Mesenchymal stem cell (in vitro differentiated cells and primary cell): ENCODE results near the gene PLXNA1.

ENCODE experiments used
- DNase-seq: peaks from one replicate; pipeline ENCODE4 v3.0.0-alpha.2; 2013
- H2AFZ ChIP-seq: one replicate; pipeline ENCODE4 v1.6.1; 2013; ENCODE audit warnings: low read depth, mild to moderate bottlenecking, control low read depth, inconsistent platforms, low read length, moderate library complexity
- H2AK5ac ChIP-seq: 2 replicates; pipeline ENCODE4 v1.6.1; 2013; ENCODE audit warnings: low read length, moderate library complexity, mild to moderate bottlenecking, inconsistent platforms; ENCODE audit not compliant: severe bottlenecking
- H2BK120ac ChIP-seq: one replicate; pipeline ENCODE4 v1.6.1; 2013; ENCODE audit warnings: low read depth, mild to moderate bottlenecking, inconsistent platforms, low read length, moderate library complexity
- H2BK12ac ChIP-seq, 2 experiments: one replicate each; pipeline ENCODE4 v1.6.1; 2013; ENCODE audit warnings: inconsistent platforms in 2 of 2, low read length in 2 of 2, mild to moderate bottlenecking in 2 of 2, moderate library complexity in 2 of 2, control low read depth in 1 of 2
- H2BK15ac ChIP-seq: one replicate; pipeline ENCODE4 v1.6.1; 2013; ENCODE audit warnings: mild to moderate bottlenecking, low read depth, inconsistent platforms; ENCODE audit not compliant: poor library complexity, severe bottlenecking
- H2BK5ac ChIP-seq: 2 replicates; pipeline ENCODE4 v1.6.1; 2013; ENCODE audit warnings: low read depth, mild to moderate bottlenecking, low read length, control low read depth, inconsistent platforms; ENCODE audit not compliant: poor library complexity, severe bottlenecking
- H3K14ac ChIP-seq, 2 experiments: one replicate each; pipeline ENCODE4 v1.6.1; 2013; ENCODE audit warnings: inconsistent platforms in 2 of 2, low read length in 2 of 2, control low read depth in 1 of 2, mild to moderate bottlenecking in 1 of 2, moderate library complexity in 1 of 2
- H3K18ac ChIP-seq, 2 experiments: one replicate each; pipeline ENCODE4 v1.6.1; 2013; ENCODE audit warnings: inconsistent platforms in 2 of 2, low read length in 2 of 2, control low read depth in 1 of 2, low read depth in 1 of 2, mild to moderate bottlenecking in 1 of 2
- H3K23ac ChIP-seq, 2 experiments: one replicate each; pipeline ENCODE4 v1.6.1; 2013; ENCODE audit warnings: inconsistent platforms in 2 of 2, low read length in 2 of 2, mild to moderate bottlenecking in 2 of 2, moderate library complexity in 2 of 2, control low read depth in 1 of 2
- H3K27ac ChIP-seq: 2 replicates; pipeline ENCODE4 v1.5.1; 2013; ENCODE audit warnings: mild to moderate bottlenecking, moderate library complexity, low read length, control low read depth, inconsistent platforms; ENCODE audit not compliant: poor library complexity, severe bottlenecking
- H3K27me3 ChIP-seq, 2 experiments: 2 replicates each; pipeline versions ENCODE4 v1.6.1 to v1.7.0; 2013; ENCODE audit warnings: low read length in 2 of 2, mild to moderate bottlenecking in 2 of 2, moderate library complexity in 2 of 2, control low read depth in 1 of 2, inconsistent platforms in 1 of 2; ENCODE audit not compliant: control insufficient read depth in 1 of 2, insufficient read depth in 1 of 2
- H3K36me3 ChIP-seq, 2 experiments: 2 replicates each; pipeline versions ENCODE4 v1.6.1 to v1.7.0; 2013; ENCODE audit warnings: low read length in 2 of 2, control low read depth in 1 of 2, inconsistent platforms in 1 of 2, low read depth in 1 of 2, mild to moderate bottlenecking in 1 of 2; ENCODE audit not compliant: insufficient read depth in 2 of 2, control insufficient read depth in 1 of 2
- H3K4ac ChIP-seq, 2 experiments: one replicate each; pipeline ENCODE4 v1.6.1; 2013; ENCODE audit warnings: inconsistent platforms in 2 of 2, low read length in 2 of 2, mild to moderate bottlenecking in 2 of 2, moderate library complexity in 2 of 2, control low read depth in 1 of 2, low read depth in 1 of 2
- H3K4me1 ChIP-seq: 2 replicates; pipeline ENCODE4 v1.6.1; 2013; ENCODE audit warnings: low read depth, low read length, control low read depth; ENCODE audit not compliant: control insufficient read depth, insufficient read depth
- H3K4me2 ChIP-seq: 2 replicates; pipeline ENCODE4 v1.6.1; 2013; ENCODE audit warnings: low read length, mild to moderate bottlenecking, inconsistent platforms; ENCODE audit not compliant: poor library complexity, severe bottlenecking
- H3K4me3 ChIP-seq, 2 experiments: 2 replicates each; pipeline versions ENCODE4 v1.5.1 to v1.7.0; 2013; ENCODE audit warnings: low read length in 2 of 2, mild to moderate bottlenecking in 2 of 2, control low read depth in 1 of 2, low read depth in 1 of 2; ENCODE audit not compliant: insufficient read depth in 1 of 2
- H3K79me1 ChIP-seq: replicated peaks from 2 replicates; pipeline ENCODE4 v1.6.1; 2013; ENCODE audit warnings: mild to moderate bottlenecking, control low read depth, low read length, inconsistent platforms; ENCODE audit not compliant: poor library complexity, severe bottlenecking
- H3K9ac ChIP-seq: 2 replicates; pipeline ENCODE4 v1.7.0; 2013; ENCODE audit warnings: mild to moderate bottlenecking, low read length, moderate library complexity
- H3K9me3 ChIP-seq: 2 replicates; pipeline ENCODE4 v1.7.0; 2013; ENCODE audit warnings: mild to moderate bottlenecking, low read length; ENCODE audit not compliant: control insufficient read depth
- H4K8ac ChIP-seq: one replicate; pipeline ENCODE4 v1.6.1; 2013; ENCODE audit warnings: inconsistent platforms, mild to moderate bottlenecking, low read length, moderate library complexity
- H4K91ac ChIP-seq: one replicate; pipeline ENCODE4 v1.6.1; 2013; ENCODE audit warnings: mild to moderate bottlenecking, low read length, inconsistent platforms
- WGBS: methylation state at CpG from one replicate; pipeline ENCODE4 v1.1.7; 2013; ENCODE audit warnings: mixed read lengths; 5-methylcytosine and 5-hydroxymethylcytosine counted together

The PLXNA1 gene

DNA sequence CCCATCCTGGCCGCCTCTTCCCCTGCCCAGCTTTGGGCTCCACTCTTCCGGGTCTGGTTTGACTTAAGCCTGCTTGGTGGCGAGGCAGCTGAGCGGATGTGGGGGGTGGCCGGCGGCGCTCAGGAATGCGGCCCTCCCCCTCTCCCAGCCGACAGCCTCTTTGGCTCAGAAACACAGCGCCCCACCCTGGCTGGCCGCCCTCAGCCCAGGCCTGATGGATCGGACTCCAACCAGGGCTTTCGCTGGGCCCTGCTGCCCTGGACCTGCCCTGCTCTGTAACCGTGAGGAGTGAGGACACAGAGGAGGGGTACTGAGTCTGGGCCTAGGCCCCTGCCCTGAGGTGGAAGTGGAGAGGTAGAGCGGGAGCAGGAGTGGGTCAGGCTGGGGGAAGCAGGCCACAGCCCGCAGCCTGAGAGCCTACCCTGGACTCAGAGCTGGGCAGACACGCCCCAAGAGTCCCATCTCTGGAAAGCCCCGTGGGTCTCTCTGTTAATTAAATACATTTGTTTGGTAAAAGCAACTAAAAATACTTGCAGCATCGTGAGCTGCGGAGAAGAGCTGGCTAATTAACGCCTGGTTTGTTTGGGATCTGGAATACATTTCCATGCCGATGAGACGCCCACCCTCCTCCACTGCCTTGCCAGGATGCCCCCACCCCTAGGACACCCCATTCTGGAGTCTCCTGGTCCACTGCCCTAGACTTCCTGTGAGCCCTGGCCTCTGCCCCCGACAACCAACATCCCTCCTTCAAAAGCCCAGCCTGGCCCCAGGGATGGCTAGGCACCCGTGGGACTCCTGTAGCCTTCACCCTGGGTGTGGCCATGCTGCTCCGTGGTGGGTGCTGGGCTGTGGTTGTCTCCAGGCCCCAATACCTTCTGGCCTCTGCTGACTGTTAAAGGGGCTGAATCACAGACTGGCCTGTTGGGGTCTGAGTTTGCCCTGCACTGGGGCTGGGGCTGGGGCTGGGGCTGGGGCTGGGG is 19.6 kb downstream of the PLXNA1 start:
- Histone ChIP-seq H4K8ac (peak overlapping the region; percentile 99), H4K91ac (peak overlapping the region; percentile 99), H2AFZ (no peak overlapping the region), H3K4ac (peak overlapping the region; percentile 97), H2AK5ac (peak overlapping the region; percentile 6), H3K23ac (peak overlapping the region in 1 of 2 experiments; percentile 63), H3K4me3 (peak overlapping the region in 1 of 2 experiments; percentile 50), H2BK5ac (peak overlapping the region; percentile 54), H3K27ac (peak overlapping the region; percentile 95), H2BK120ac (peak overlapping the region; percentile 94), H3K9ac (peak overlapping the region; percentile 85), H3K27me3 (no peaks in the 10 kb centered on the region), H2BK15ac (peak overlapping the region; percentile 91), H3K4me2 (peak overlapping the region; percentile 30), H3K18ac (peak overlapping the region; percentile 95 to 98), H3K36me3 (peaks cover 10 to 56% of the 10 kb centered on the region in 2 experiments), H3K14ac (peak overlapping the region in 1 of 2 experiments; percentile 95), H3K9me3 (no peaks in the 10 kb centered on the region), H3K79me1 (peaks cover 31% of the 10 kb centered on the region), H3K4me1 (peaks cover 57% of the 10 kb centered on the region), H2BK12ac (peak overlapping the region; percentile 93 to 99)
- peak; percentile 93 for DNase-seq
- 51% methylated on average over 17 of the region's 26 CpGs for WGBS

DNA sequence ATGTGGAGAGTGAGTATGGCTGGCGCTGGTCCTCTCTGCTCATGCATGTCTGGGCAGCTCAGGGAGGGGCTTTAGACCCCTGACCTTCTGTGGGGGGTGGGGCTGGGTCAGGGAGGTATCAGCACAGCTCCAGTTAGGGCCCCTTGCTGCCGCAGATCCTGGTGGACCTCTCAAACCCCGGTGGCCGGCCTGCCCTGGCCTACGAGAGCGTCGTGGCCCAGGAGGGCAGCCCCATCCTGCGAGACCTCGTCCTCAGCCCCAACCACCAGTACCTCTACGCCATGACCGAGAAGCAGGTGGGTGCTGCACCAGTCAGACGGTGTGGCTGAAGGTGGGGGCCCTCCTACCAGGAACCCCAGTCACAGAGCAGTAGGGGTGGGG is 20.2 kb downstream of the PLXNA1 start:
- peak overlapping the region; percentile 29 for H3K9ac ChIP-seq
- H4K91ac ChIP-seq, result peak overlapping the region; percentile 3
- H2AFZ ChIP-seq, result no peak overlapping the region
- peak overlapping the region; percentile 91 for H2BK120ac ChIP-seq
- peaks cover 54% of the 10 kb centered on the region for H3K4me1 ChIP-seq
- no peaks in the 10 kb centered on the region for H3K27me3 ChIP-seq
- H3K14ac ChIP-seq, result peak overlapping the region in 1 of 2 experiments; percentile 76
- no peak overlapping the region for H2BK5ac ChIP-seq
- H2BK12ac ChIP-seq, result peak overlapping the region; percentile 53 to 88
- H3K9me3 ChIP-seq, result no peaks in the 10 kb centered on the region
- WGBS, result 96% methylated on average over 12 of the region's 12 CpGs
- peak overlapping the region in 1 of 2 experiments; percentile 70 for H3K4ac ChIP-seq
- no peak overlapping the region for H3K27ac ChIP-seq
- no peak overlapping the region for H3K23ac ChIP-seq
- H3K36me3 ChIP-seq, result peaks cover 15 to 56% of the 10 kb centered on the region in 2 experiments
- H3K79me1 ChIP-seq, result peaks cover 32% of the 10 kb centered on the region
- peak overlapping the region; percentile 57 to 64 for H3K18ac ChIP-seq
- H3K4me2 ChIP-seq, result no peak overlapping the region
- peak overlapping the region; percentile 67 for H4K8ac ChIP-seq
- peak overlapping the region; percentile 76 for H2BK15ac ChIP-seq
- H3K4me3 ChIP-seq, result no peak overlapping the region
- no peak for DNase-seq
- peak overlapping the region; percentile 32 for H2AK5ac ChIP-seq

DNA sequence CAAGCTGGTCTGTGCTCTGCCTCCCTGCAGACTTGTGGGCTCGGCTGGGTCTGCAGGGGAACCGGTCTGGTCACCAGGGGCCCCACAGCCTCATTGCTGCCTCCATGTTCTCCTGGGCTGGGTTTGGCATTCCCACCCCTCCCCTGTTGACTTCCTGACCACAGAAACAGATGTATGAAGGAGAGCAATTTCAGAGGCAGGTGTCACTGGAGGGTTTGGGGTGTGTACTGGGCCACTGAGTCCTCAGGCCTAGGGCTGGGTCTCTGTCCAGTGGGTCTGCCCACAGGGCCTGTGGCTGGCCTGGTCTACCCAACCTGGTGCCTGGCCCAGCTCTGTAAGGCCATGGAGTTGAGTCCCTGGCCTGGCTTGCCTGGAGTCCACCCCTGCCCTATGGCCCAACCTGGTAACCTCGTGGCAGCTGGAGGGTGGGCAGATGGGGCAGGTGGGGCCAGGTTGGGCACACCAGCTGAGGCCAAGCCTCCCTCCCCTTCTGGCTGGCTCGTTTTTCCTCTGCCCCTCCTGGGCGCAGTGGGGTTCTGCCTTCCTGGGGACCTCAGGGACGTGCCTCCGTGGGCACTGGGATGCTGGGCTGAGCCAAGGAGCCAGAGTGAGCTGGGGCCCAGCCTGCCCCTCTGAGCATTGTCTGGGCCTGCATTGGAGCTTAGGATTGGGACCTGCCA is 20.8 kb downstream of the PLXNA1 start:
- Histone ChIP-seq H3K9ac (peak overlapping the region; percentile 29), H3K27ac (no peak overlapping the region), H2BK15ac (no peak overlapping the region), H3K9me3 (no peaks in the 10 kb centered on the region), H2BK120ac (no peak overlapping the region), H3K4ac (peak overlapping the region in 1 of 2 experiments; percentile 70), H3K18ac (peak overlapping the region; percentile 57 to 64), H3K14ac (no peak overlapping the region), H2AFZ (no peak overlapping the region), H3K4me2 (no peak overlapping the region), H3K4me3 (no peak overlapping the region), H2BK5ac (no peak overlapping the region), H3K27me3 (no peaks in the 10 kb centered on the region), H4K8ac (peak overlapping the region; percentile 67), H3K79me1 (peaks cover 36% of the 10 kb centered on the region), H3K36me3 (peaks cover 17 to 56% of the 10 kb centered on the region in 2 experiments), H3K4me1 (peaks cover 54% of the 10 kb centered on the region), H2BK12ac (peak overlapping the region in 1 of 2 experiments; percentile 88), H2AK5ac (peak overlapping the region; percentile 32), H3K23ac (no peak overlapping the region), H4K91ac (peak overlapping the region; percentile 86)
- DNase-seq, result no peak
- WGBS, result 96% methylated on average over 7 of the region's 7 CpGs
